ENCODE results near the gene RAB25. TPM values are rescaled to one million over a fixed set of nuclear protein-coding genes. Genes with fewer than 3 reads are reported as not detected.

Gene RAB25
- polyA plus RNA-seq, 2 of the 4 experiments (the other 2 are of a cell fraction), result not detected

- Histone ChIP-seq H3K4me2 (no peak overlapping the region), H3K27ac (no peak overlapping the region), H3K4me1 (peaks cover 8% of the 10 kb centered on the region; the same call in 2 of the 3 replicates), H3K9me3 (no peaks in the 10 kb centered on the region), H3K4me3 (no peak overlapping the region)
- FAIRE-seq, result no peak
- TF ChIP-seq TP53 (CRISPR knock-in tag; IDR thresholded peaks at IDR 0.05) (no peak), KDM5A (IDR thresholded peaks at IDR 0.05) (no peak), USF2 (IDR thresholded peaks at IDR 0.05) (no peak), HMGXB4 (CRISPR knock-in tag; IDR thresholded peaks at IDR 0.05; ENCODE audit: borderline replicate concordance) (no peak), GATA3 (IDR thresholded peaks at IDR 0.05; ENCODE audit: borderline replicate concordance) (no peak), MAZ (IDR thresholded peaks at IDR 0.05; ENCODE audit: borderline replicate concordance, low read depth, low read length) (no peak), CHD4 (IDR thresholded peaks at IDR 0.05; ENCODE audit: borderline replicate concordance) (no peak), EHMT2 (IDR thresholded peaks at IDR 0.05; ENCODE audit: low read depth) (no peak), EP300 (IDR thresholded peaks at IDR 0.05) (no peak), FOXS1 (CRISPR knock-in tag; IDR thresholded peaks at IDR 0.05) (no peak), BCL3 (IDR thresholded peaks at IDR 0.05) (no peak), NR3C1 (IDR thresholded peaks at IDR 0.05) (no peak), PHF8 (IDR thresholded peaks at IDR 0.05; ENCODE audit: borderline replicate concordance, low read depth) (no peak), ZC3H11A (IDR thresholded peaks at IDR 0.05) (no peak), HOXA7 (CRISPR knock-in tag; IDR thresholded peaks at IDR 0.05) (no peak), NFE2L2 (conservative IDR thresholded peaks at IDR 0.05; ENCODE audit: low read length) (no peak)
- TF ChIP-seq, protein P1, sequence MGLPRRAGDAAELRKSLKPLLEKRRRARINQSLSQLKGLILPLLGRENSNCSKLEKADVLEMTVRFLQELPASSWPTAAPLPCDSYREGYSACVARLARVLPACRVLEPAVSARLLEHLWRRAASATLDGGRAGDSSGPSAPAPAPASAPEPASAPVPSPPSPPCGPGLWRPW (IDR thresholded peaks at IDR 0.05), result no peak
- TF ChIP-seq, protein P2, sequence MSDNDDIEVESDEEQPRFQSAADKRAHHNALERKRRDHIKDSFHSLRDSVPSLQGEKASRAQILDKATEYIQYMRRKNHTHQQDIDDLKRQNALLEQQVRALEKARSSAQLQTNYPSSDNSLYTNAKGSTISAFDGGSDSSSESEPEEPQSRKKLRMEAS (IDR thresholded peaks at IDR 0.05), result no peak
- CTCF ChIA-PET, result interaction anchor here (1.0 to 4.8 kb wide), 5 partner anchors 17 to 41 kb away, joined by 3 to 20 read pairs (median 12); partner anchors contain the start of genes LAMTOR2 and UBQLN4
- no peak for DNase-seq (ENCODE audit: low read depth in 1 of 2, low spot score in 1 of 2)
- POLR2A ChIA-PET, result no interaction called here
- WGBS (ENCODE audit: missing lambda C conversion rate), result 56% methylated on average over 5 of the region's 5 CpGs
- no peak for ATAC-seq
Measured at GRCh38 chr1:156024801-156025200, 36.2 kb upstream of the RAB25 start.

GRCh38 chr1:156025876-156026275, 35.1 kb upstream of the RAB25 start:
- ATAC-seq (peak; percentile 96 to 98), FAIRE-seq (no peak), DNase-seq (ENCODE audit: low read depth in 1 of 2, low spot score in 1 of 2) (peak; percentile 72 to 78)
- peak; percentile 18 to 46; a peak in 2 of 5 replicates for TF ChIP-seq RAD21 (conservative IDR thresholded peaks at IDR 0.05 in 1 of 2, IDR thresholded peaks at IDR 0.05 in 1 of 2)
- no peak for TF ChIP-seq RNF2 (IDR thresholded peaks at IDR 0.05; ENCODE audit: borderline replicate concordance, low read depth)
- peak; percentile 47 for TF ChIP-seq CTCF (IDR thresholded peaks at IDR 0.05)
- TF ChIP-seq SMC3 (IDR thresholded peaks at IDR 0.05), result 0 out of 3 replicates have a peak, but pooled peaks have one; percentile 26
- no peak for TF ChIP-seq CBX2 (IDR thresholded peaks at IDR 0.05; ENCODE audit: borderline replicate concordance, low read depth)
- Histone ChIP-seq H3K27ac (0 out of 6 replicates have a peak overlapping the region, but pooled peaks of 1 of the 2 experiments have one; percentile 23), H3K4me2 (peak overlapping the region; percentile 36; the same call in 2 of the 3 replicates), H3K4me3 (no peak overlapping the region), H3K4me1 (peaks cover 6% of the 10 kb centered on the region; the same call in 2 of the 3 replicates), H3K9me3 (no peaks in the 10 kb centered on the region)
- ChIA-PET CTCF (interaction anchor here (0.5 to 4.8 kb wide), 9 partner anchors 12 to 43 kb away, joined by 3 to 20 read pairs (median 4); partner anchors contain the start of genes LAMTOR2 and UBQLN4), POLR2A (interaction anchor here (0.7 kb wide), 1 partner anchor 15 kb away, joined by 6 read pairs; no protein-coding TSS in a partner anchor)
- WGBS (ENCODE audit: missing lambda C conversion rate), result 22% methylated on average over 9 of the region's 9 CpGs
